Panc1 (cell line): ENCODE measurements around the gene SCN2A. TPM values are rescaled to one million over a fixed set of nuclear protein-coding genes. Genes with fewer than 3 reads are reported as not detected.

ENCODE experiments used
- ATAC-seq: fragments of 200-7000 bp; cut with Tn5 transposase; 2 replicates; pipeline ENCODE4 v1.9.1; 2020; ENCODE audit warnings: mild to moderate bottlenecking, moderate library complexity
- BruUV-seq: library from RNA; stranded (reverse); fragments of 400-500 nt; replicated peaks from 2 replicates; lab custom pipeline; 2021; lab: Mats Ljungman, UMichigan
- CTCF ChIA-PET: fragments of 300-600 bp; sonication (Branson Sonifier 250); formaldehyde crosslinking; loops from one replicate; lab custom pipeline; 2022; ENCODE audit warnings: antibody characterized with exemption; lab: Charles Lee
- POLR2A ChIA-PET: fragments of 300-600 bp; sonication (Branson Sonifier 250); formaldehyde crosslinking; loops from one replicate; lab custom pipeline; 2022; ENCODE audit warnings: antibody characterized with exemption; lab: Charles Lee
- DNase-seq: peaks from one replicate; pipeline ENCODE4 v3.0.0-alpha.2; 2010; ENCODE audit warnings: low read depth, low spot score
- H3K27ac ChIP-seq: 2 replicates; pipeline ENCODE4 v1.5.1; 2011; ENCODE audit warnings: mild to moderate bottlenecking, low read length, inconsistent platforms
- H3K27me3 ChIP-seq: fragments of 200-500 bp; sonication (Bioruptor generic); 2 replicates; pipeline ENCODE4 v1.6.0; 2014; ENCODE audit warnings: low read length, inconsistent platforms; ENCODE audit not compliant: control insufficient read depth, insufficient read depth
- H3K36me3 ChIP-seq: fragments of 200-500 bp; sonication (Bioruptor generic); 2 replicates; pipeline ENCODE4 v1.5.1; 2014; ENCODE audit warnings: inconsistent platforms, mild to moderate bottlenecking, low read length, moderate library complexity; ENCODE audit not compliant: control insufficient read depth, insufficient read depth
- H3K4me1 ChIP-seq: 2 replicates; pipeline ENCODE4 v1.5.1; 2011; ENCODE audit warnings: inconsistent platforms, mild to moderate bottlenecking, low read length, moderate library complexity; ENCODE audit not compliant: control insufficient read depth, insufficient read depth
- H3K4me3 ChIP-seq, 2 experiments: 2 replicates each; pipeline ENCODE4 v1.5.1; 2011 to 2012; ENCODE audit warnings: low read depth in 2 of 2, low read length in 2 of 2, mild to moderate bottlenecking in 2 of 2, inconsistent platforms in 1 of 2, moderate library complexity in 1 of 2
- H3K9me3 ChIP-seq: fragments of 200-500 bp; sonication (Bioruptor generic); 2 replicates; pipeline ENCODE4 v1.5.1; 2014; ENCODE audit warnings: low read depth, mild to moderate bottlenecking, inconsistent platforms, low read length, moderate library complexity; ENCODE audit not compliant: control insufficient read depth, insufficient read depth
- POLR2AphosphoS5 ChIP-seq: IDR thresholded peaks from 2 replicates; pipeline ENCODE4 v1.6.1; 2012; ENCODE audit warnings: mild to moderate bottlenecking, low read depth, low read length, moderate library complexity
- REST ChIP-seq, 2 experiments: IDR thresholded peaks; 2 replicates each; pipeline ENCODE4 v1.6.1; 2011 to 2012; ENCODE audit warnings: low read depth in 2 of 2, control low read depth in 1 of 2, low read length in 1 of 2, mild to moderate bottlenecking in 1 of 2, moderate library complexity in 1 of 2; ENCODE audit not compliant: insufficient read depth in 1 of 2
- SIN3A ChIP-seq: IDR thresholded peaks from 2 replicates; pipeline ENCODE4 v1.6.1; 2012; ENCODE audit warnings: low read depth, mild to moderate bottlenecking, low read length, moderate library complexity, borderline replicate concordance; ENCODE audit not compliant: insufficient read depth
- TCF7L2 ChIP-seq: IDR thresholded peaks from 2 replicates; pipeline ENCODE4 v1.6.1; 2011; ENCODE audit warnings: mild to moderate bottlenecking, low read depth, low read length, inconsistent platforms
- in situ Hi-C: cut with HindIII; loops from 2 replicates; pipeline ENCODE4 v1.10.0; 2016; ENCODE audit warnings: low sequenced_read_pairs, low pct_unique_long_range_greater_than_20kb
- intact Hi-C: fragments of 100-400 bp; cut with micrococcal nuclease; formaldehyde crosslinking; loops from one replicate; pipeline ENCODE4 v1.10.0; 2022; ENCODE audit not compliant: unreplicated experiment
- total RNA-seq: library from RNA; stranded (reverse); gene quantifications from one replicate; pipeline ENCODE4 v1.2.1, GENCODE V29; 2021; ENCODE audit not compliant: unreplicated experiment
- TF ChIP-seq, protein P1 (sequence below): fragments of 450-650 bp; IDR thresholded peaks from 2 replicates; pipeline ENCODE4 v1.5.1; 2017; ENCODE audit warnings: mild to moderate bottlenecking

SCN2A gene
- total RNA-seq, 1 experiment from 2014 or later: not detected

DNA sequence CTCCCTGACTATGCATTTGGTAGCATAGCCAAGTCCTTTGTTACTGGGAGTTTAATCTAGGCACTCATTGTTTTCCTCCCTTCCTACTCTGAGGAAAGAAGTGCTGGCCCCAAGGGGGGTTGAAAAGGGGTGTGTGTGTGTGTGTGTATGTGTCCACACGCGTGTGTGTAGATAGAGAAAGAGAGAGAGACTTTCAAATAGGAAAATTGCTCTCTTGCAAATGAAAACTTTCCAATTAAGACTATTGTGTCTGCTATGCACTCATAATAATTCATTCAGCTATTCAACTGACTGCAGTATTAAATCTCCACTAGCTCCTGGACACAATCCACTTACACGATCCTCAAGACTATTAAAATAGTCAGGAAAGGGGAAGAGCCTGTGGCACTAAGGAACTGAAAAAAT is 137.4 kb downstream of the SCN2A start:
- ChIA-PET POLR2A (no interaction called here), CTCF (no interaction called here)
- no peaks in the 10 kb centered on the region for H3K4me1 ChIP-seq
- in situ Hi-C loops (no loop called here), intact Hi-C loops (no loop called here)
- H3K9me3 ChIP-seq: no peaks in the 10 kb centered on the region
- no peaks in the 10 kb centered on the region for H3K36me3 ChIP-seq
- no peak for ATAC-seq
- TF ChIP-seq REST (IDR thresholded peaks at IDR 0.05; ENCODE audit: insufficient read depth in 1 of 2, low read depth in 2 of 2, low read length in 1 of 2): no peak
- TF ChIP-seq SIN3A: no peak
- TF ChIP-seq, protein P1, sequence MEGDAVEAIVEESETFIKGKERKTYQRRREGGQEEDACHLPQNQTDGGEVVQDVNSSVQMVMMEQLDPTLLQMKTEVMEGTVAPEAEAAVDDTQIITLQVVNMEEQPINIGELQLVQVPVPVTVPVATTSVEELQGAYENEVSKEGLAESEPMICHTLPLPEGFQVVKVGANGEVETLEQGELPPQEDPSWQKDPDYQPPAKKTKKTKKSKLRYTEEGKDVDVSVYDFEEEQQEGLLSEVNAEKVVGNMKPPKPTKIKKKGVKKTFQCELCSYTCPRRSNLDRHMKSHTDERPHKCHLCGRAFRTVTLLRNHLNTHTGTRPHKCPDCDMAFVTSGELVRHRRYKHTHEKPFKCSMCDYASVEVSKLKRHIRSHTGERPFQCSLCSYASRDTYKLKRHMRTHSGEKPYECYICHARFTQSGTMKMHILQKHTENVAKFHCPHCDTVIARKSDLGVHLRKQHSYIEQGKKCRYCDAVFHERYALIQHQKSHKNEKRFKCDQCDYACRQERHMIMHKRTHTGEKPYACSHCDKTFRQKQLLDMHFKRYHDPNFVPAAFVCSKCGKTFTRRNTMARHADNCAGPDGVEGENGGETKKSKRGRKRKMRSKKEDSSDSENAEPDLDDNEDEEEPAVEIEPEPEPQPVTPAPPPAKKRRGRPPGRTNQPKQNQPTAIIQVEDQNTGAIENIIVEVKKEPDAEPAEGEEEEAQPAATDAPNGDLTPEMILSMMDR: no peak
- TF ChIP-seq TCF7L2: no peak
- no peak for TF ChIP-seq POLR2AphosphoS5
- H3K27ac ChIP-seq: no peak overlapping the region
- no TSS peak for BruUV-seq
- no peak for DNase-seq
- no peak overlapping the region for H3K4me3 ChIP-seq
- H3K27me3 ChIP-seq: no peaks in the 10 kb centered on the region

GRCh38 chr2:165382362-165382761 is 143.1 kb downstream of the SCN2A start:
- H3K4me3 ChIP-seq: no peak overlapping the region
- BruUV-seq: no TSS peak
- intact Hi-C loops: no loop called here
- POLR2A ChIA-PET: no interaction called here
- ATAC-seq (no peak), DNase-seq (no peak)
- CTCF ChIA-PET: no interaction called here
- in situ Hi-C loops: no loop called here
- no peaks in the 10 kb centered on the region for H3K9me3 ChIP-seq
- no peaks in the 10 kb centered on the region for H3K4me1 ChIP-seq
- H3K27me3 ChIP-seq: no peaks in the 10 kb centered on the region
- no peak overlapping the region for H3K27ac ChIP-seq
- TF ChIP-seq REST (IDR thresholded peaks at IDR 0.05; ENCODE audit: insufficient read depth in 1 of 2, low read depth in 2 of 2, low read length in 1 of 2) (no peak), TCF7L2 (no peak), SIN3A (no peak), POLR2AphosphoS5 (no peak)
- TF ChIP-seq, protein P1: no peak
- no peaks in the 10 kb centered on the region for H3K36me3 ChIP-seq
